ENCODE data around the gene LRRC23.
A peak's percentile ranks its signal among the peaks of the same experiment; 100 is the strongest.
"Not testable (repeated sequence)": the region's sequence is repeated elsewhere in the genome, so short reads cannot be mapped to it uniquely, and the experiment has no call there.

The LRRC23 gene

DNA sequence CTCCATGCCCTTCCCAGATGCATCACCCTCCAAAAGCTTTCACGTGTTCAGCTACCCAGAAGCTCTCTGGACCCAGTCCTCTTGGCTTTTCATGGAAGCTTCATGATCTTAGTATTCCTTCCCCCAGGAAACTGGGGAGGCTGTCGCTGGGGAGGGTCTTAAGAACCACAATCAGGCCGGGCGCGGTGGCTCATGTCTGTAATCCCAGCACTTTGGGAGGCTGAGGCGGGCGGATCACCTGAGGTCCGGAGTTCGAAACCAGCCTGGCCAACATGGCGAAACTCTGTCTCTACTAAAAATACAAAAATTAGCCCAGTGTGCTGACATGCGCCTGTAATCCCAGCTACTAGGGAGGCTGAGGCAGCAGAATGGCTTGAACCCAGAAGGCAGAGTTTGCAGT, 3.5 kb downstream of the LRRC23 start:
- DNase-seq: not testable (repeated sequence)

- no peak for DNase-seq
Observed at GRCh38 chr12:6909421-6910145, 5.0 kb downstream of the LRRC23 start.

GRCh38 chr12:6912164-6912935, 7.7 kb downstream of the LRRC23 start:
- DNase-seq: no peak

DNA sequence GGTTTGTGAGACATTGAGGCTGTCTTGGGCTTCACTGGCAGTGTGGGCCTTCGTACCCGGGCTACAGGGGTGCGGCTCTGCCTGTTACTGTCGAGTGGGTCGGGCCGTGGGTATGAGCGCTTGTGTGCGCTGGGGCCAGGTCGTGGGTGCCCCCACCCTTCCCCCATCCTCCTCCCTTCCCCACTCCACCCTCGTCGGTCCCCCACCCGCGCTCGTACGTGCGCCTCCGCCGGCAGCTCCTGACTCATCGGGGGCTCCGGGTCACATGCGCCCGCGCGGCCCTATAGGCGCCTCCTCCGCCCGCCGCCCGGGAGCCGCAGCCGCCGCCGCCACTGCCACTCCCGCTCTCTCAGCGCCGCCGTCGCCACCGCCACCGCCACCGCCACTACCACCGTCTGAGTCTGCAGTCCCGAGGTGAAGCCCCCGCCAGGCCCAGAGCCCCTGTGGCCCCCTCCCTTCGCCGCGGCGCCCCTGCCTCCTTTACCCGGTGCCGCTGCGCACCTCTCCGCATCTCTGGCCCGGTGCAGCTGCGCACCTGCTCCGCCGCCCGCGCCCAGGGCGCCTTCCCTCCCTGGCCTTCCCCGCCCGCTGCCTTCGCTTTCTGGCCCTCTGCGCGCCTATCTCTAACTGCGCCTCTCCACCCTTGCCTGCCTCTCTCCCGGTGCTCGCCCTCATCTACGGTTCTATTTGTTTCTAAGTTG, 9.8 kb downstream of the LRRC23 start, which contains the start of gene ENO2:
Gene ENO2 (plus strand): TSS at position 335 of the 701 bp plus-strand sequence. CDS start 1,253 bp downstream, outside the sequence.
- peak; percentile 69 to 88 (median 80) for DNase-seq

- DNase-seq: no peak
Observed at GRCh38 chr12:6914947-6915788, 10.5 kb downstream of the LRRC23 start.

DNA sequence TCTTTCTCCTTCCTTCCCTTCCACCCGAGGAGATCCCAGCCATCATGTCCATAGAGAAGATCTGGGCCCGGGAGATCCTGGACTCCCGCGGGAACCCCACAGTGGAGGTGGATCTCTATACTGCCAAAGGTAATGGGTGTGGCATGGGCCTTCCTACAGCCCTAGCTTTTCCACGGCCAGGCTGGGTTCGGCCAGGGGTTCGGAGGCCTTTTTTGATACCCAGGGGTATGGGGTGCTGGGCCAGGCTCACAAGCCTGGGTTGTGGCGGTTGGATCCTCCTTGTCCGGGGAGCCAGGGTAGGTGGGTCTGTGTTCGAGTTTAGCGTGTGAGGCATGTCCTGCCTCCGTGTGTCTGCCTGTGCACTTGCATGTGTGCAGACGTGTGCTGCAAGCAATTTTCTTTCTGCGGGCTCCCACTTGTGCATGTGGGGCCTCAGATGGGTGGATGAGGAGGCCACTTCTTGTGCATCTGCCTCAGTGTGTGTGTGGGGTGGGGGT, 11.2 kb downstream of the LRRC23 start:
- no peak for DNase-seq

GRCh38 chr12:6916426-6917200, 12.0 kb downstream of the LRRC23 start:
- no peak for DNase-seq

- no peak for DNase-seq
Observed at GRCh38 chr12:6917491-6918231, 13.0 kb downstream of the LRRC23 start.

- peak in 2 of 3 donors; percentile 29 to 50 for DNase-seq
Observed at GRCh38 chr12:6919588-6919987, 15.0 kb downstream of the LRRC23 start.

DNA sequence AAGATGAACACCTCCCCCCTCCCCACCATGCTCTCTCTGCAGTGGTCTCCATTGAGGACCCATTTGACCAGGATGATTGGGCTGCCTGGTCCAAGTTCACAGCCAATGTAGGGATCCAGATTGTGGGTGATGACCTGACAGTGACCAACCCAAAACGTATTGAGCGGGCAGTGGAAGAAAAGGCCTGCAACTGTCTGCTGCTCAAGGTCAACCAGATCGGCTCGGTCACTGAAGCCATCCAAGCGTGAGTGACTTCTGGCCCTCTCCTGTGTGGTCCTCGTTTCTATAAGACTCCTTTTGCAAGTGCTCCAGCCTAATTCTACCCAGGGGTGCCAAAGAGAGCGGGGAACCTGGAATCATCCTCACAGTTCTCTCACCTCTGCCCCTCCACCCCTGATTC, 16.9 kb downstream of the LRRC23 start:
- DNase-seq: no peak

DNA sequence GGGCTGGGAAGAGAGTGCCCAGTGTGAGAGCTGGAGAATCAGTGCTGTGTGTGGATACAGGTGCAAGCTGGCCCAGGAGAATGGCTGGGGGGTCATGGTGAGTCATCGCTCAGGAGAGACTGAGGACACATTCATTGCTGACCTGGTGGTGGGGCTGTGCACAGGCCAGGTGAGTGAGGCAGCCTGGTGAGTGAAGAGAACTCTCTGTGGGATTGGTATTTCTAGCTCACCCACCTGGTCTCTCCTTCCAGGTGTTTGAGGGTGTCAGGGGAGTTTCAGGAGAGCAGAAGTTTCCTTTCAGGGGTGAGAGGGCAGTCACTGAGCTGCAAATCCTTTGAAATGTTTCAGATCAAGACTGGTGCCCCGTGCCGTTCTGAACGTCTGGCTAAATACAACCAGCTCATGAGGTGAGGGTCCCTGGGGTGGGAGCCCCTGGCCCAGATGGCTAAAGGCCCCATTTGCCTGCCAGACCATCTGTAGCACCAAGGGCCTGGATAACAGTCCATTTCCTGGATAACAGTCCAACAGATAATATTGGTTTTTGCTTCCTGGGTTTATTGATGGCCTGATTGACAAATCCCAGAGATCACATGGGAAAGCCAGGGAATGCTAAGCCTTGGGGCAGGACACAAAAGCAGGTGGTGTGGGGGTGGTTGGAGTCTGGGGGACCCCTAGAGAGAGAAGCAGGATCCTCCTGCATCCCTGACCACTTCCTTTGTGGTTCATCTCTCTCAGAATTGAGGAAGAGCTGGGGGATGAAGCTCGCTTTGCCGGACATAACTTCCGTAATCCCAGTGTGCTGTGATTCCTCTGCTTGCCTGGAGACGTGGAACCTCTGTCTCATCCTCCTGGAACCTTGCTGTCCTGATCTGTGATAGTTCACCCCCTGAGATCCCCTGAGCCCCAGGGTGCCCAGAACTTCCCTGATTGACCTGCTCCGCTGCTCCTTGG, 17.6 kb downstream of the LRRC23 start:
- DNase-seq: peak; percentile 59 to 68 (median 62)

DNA sequence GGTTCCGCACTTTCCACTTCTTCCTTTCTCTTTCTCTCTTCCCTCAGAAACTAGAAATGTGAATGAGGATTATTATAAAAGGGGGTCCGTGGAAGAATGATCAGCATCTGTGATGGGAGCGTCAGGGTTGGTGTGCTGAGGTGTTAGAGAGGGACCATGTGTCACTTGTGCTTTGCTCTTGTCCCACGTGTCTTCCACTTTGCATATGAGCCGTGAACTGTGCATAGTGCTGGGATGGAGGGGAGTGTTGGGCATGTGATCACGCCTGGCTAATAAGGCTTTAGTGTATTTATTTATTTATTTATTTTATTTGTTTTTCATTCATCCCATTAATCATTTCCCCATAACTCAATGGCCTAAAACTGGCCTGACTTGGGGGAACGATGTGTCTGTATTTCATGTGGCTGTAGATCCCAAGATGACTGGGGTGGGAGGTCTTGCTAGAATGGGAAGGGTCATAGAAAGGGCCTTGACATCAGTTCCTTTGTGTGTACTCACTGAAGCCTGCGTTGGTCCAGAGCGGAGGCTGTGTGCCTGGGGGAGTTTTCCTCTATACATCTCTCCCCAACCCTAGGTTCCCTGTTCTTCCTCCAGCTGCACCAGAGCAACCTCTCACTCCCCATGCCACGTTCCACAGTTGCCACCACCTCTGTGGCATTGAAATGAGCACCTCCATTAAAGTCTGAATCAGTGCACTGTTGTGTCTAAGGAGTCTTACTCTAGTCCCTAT, 18.5 kb downstream of the LRRC23 start:
- no peak for DNase-seq

- no peak for DNase-seq
Observed at GRCh38 chr12:6923851-6924250, 19.2 kb downstream of the LRRC23 start.

GRCh38 chr12:6925239-6925539, 20.6 kb downstream of the LRRC23 start:
- DNase-seq: no peak

- peak in 2 of 3 donors; percentile 25 to 43 for DNase-seq
Observed at GRCh38 chr12:6925540-6926279, 21.1 kb downstream of the LRRC23 start.

DNA sequence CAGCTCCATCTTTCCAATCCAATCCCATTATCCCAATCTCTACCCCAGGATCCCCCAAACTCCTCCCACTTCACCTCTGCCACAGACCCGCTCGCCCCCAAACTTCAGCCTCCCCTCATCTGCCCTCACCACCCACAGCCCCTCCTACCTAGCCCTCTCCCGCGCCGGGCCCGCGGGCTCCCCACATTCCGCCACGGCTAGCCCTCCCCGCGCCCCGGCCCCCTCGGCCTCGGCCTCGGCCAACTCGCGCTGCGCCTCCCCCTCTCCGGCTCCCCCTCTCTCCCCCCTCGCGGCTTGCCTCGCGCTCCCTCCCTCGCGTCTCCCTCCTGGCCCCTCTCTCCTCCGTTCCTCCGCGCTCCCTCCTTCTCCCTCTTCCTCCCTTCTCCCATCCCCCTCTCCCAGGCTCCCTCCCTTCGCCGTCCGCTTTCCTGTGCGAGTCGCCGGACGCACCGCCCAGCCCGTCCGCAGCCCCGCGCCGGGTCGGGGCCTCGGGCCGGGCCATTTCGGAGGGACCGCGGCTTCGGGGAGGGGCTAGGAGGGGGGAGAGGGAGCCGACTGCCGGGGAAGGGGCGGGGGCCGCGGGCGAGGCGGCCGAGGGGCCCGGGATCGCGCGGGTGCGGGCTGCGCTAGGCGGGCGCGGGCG, 22.9 kb downstream of the LRRC23 start, which contains the start of gene ATN1:
Gene ATN1 (plus strand): TSS at position 581 of the 643 bp plus-strand sequence. CDS start 6,043 bp downstream, outside the sequence.
- peak in 2 of 3 donors; percentile 52 to 75 for DNase-seq

GRCh38 chr12:6928022-6928702, 23.5 kb downstream of the LRRC23 start:
- DNase-seq: peak in 1 of 3 donors; percentile 43

Data from suppressor macrophage treated with lipopolysaccharide for 1 hour (primary cell).